Measurements from ENCODE around the gene OTOG. TPM values are rescaled to one million over a fixed set of nuclear protein-coding genes. Genes with fewer than 3 reads are reported as not detected.

Gene OTOG
- total RNA-seq: not detected

- H3K36me3 Mint-ChIP-seq (ENCODE audit: insufficient read depth): no peaks in the 10 kb centered on the region
- no peaks in the 10 kb centered on the region for H3K9me3 Mint-ChIP-seq
- peaks cover 5% of the 10 kb centered on the region for H3K4me1 Mint-ChIP-seq (ENCODE audit: low read depth)
- H3K27me3 Mint-ChIP-seq (ENCODE audit: low read depth): peaks cover 47% of the 10 kb centered on the region
- no peak within 1 kb of the TSS for H3K4me3 Mint-ChIP-seq
- DNase-seq (no peak), ATAC-seq (no peak)
These were observed at the start of gene OTOG for GRCh38 chr11:17547051-17547577. Gene OTOG (plus strand): TSS chr11:17547259. CDS start chr11:17547373, 114 bp downstream.

DNA sequence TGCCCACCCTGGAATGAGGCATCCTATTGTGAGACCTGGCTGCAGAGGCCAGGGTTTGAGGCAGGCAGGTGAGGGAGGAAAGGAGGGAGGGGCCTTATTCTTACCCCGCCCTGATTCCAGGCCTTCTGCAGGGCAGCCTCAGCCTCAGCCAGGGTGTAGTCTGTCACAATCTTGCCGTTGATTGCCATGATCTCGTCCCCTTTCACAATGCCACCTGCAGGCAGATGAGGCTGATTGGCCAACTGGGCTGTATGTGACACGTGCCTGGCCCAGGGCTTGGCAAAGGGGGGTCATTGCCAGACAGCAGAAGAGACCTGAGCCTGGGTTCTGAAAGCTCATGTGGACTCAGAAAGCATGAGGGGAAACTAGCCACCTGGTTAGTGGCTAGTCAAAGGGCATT is 49.0 kb upstream of the OTOG start:
- Mint-ChIP-seq H3K4me1 (ENCODE audit: low read depth) (no peaks in the 10 kb centered on the region), H3K4me3 (no peak overlapping the region), H3K36me3 (ENCODE audit: insufficient read depth) (no peaks in the 10 kb centered on the region), H3K27me3 (ENCODE audit: low read depth) (peaks cover 1% of the 10 kb centered on the region), H3K9me3 (no peaks in the 10 kb centered on the region)
- ATAC-seq: no peak
- no peak for DNase-seq

GRCh38 chr11:17498475-17498874 is 48.6 kb upstream of the OTOG start:
- no peak overlapping the region for H3K4me3 Mint-ChIP-seq
- H3K27me3 Mint-ChIP-seq (ENCODE audit: low read depth): peaks cover 1% of the 10 kb centered on the region

DNA sequence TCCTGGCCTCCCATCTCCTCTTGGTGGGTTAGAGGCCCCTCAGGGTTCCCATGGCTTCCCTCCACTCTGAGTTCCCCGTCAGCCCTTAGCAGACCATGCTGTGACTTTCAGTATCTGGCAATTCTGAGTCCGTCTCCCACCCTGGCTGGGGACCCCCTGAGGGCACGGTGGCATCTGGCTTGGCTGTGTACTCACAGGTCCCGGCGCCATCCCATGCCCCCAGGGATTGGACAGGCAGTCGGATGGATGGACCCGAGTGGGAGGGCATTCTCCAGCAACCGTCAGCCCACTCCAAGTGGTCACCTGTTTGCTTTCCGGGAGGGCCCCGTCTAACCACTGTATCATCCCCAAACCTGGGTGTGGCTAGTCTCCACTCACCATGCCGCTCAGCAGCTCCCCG is 46.4 kb upstream of the OTOG start:
- Mint-ChIP-seq H3K27me3 (ENCODE audit: low read depth) (no peaks in the 10 kb centered on the region), H3K36me3 (ENCODE audit: insufficient read depth) (no peaks in the 10 kb centered on the region), H3K9me3 (no peaks in the 10 kb centered on the region), H3K4me3 (no peak overlapping the region), H3K4me1 (ENCODE audit: low read depth) (no peaks in the 10 kb centered on the region)
- DNase-seq (no peak), ATAC-seq (no peak)

More at GRCh38 chr11:17498475-17498874, 48.6 kb upstream of the OTOG start:
- DNase-seq (no peak), ATAC-seq (no peak)
- Mint-ChIP-seq H3K36me3 (ENCODE audit: insufficient read depth) (no peaks in the 10 kb centered on the region), H3K4me1 (ENCODE audit: low read depth) (no peaks in the 10 kb centered on the region), H3K9me3 (no peaks in the 10 kb centered on the region)

DNA sequence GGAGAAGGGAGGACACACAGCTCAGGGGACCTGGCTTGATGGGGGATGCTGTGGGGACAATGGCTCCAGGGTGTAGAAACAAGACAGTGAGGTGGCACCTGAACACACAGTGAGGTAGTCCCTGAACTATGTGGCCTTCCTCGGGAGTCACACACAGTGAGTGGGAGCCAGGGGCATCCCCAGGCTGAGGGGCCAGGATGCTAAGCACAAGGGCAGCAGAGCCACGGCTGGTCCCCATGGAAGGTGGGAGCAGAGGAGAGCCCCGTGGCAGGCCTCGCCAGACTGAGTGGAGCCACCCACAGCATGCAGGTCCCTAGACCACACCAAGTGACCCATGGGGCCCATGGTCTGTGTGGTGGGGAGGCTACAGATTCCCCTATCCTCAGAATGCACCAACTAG is 44.4 kb upstream of the OTOG start:
- no peaks in the 10 kb centered on the region for H3K27me3 Mint-ChIP-seq (ENCODE audit: low read depth)
- DNase-seq: no peak
- H3K9me3 Mint-ChIP-seq: no peaks in the 10 kb centered on the region
- H3K36me3 Mint-ChIP-seq (ENCODE audit: insufficient read depth): no peaks in the 10 kb centered on the region
- H3K4me1 Mint-ChIP-seq (ENCODE audit: low read depth): no peaks in the 10 kb centered on the region
- H3K4me3 Mint-ChIP-seq: no peak overlapping the region
- ATAC-seq: no peak

GRCh38 chr11:17504330-17505107 is 42.5 kb upstream of the OTOG start:
- H3K4me3 Mint-ChIP-seq: no peak overlapping the region
- peak; percentile 77 for DNase-seq
- no peaks in the 10 kb centered on the region for H3K9me3 Mint-ChIP-seq
- peaks cover 4% of the 10 kb centered on the region for H3K27me3 Mint-ChIP-seq (ENCODE audit: low read depth)
- peak; percentile 74 to 78 for ATAC-seq
- no peaks in the 10 kb centered on the region for H3K36me3 Mint-ChIP-seq (ENCODE audit: insufficient read depth)
- H3K4me1 Mint-ChIP-seq (ENCODE audit: low read depth): no peaks in the 10 kb centered on the region

- no peaks in the 10 kb centered on the region for H3K4me1 Mint-ChIP-seq (ENCODE audit: low read depth)
- H3K36me3 Mint-ChIP-seq (ENCODE audit: insufficient read depth): no peaks in the 10 kb centered on the region
- H3K9me3 Mint-ChIP-seq: no peaks in the 10 kb centered on the region
These were observed 41.9 kb upstream of the OTOG start for GRCh38 chr11:17505146-17505545.

DNA sequence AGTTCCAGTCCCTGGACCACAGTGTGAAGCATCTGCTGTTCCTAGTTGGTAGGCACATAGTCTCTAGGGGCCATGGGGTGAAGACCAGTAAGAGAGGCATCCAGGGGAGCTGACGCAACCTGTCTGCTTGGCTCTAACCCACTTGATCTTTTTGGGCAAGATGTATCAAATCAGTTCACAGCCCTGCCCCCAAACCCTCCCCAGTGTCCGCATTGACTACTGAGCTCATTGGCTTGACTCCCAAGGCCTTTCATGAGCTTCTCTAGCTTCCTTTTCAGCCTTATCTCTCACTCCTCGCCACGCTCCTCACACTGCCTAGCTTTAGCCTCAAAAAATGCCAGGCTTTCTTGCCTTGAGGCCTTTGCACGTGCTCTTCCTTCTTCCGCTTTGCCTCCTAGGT is 40.7 kb upstream of the OTOG start:
- DNase-seq (no peak), ATAC-seq (no peak)
- Mint-ChIP-seq H3K9me3 (no peaks in the 10 kb centered on the region), H3K27me3 (ENCODE audit: low read depth) (peaks cover 4% of the 10 kb centered on the region), H3K4me3 (no peak overlapping the region), H3K4me1 (ENCODE audit: low read depth) (no peaks in the 10 kb centered on the region), H3K36me3 (ENCODE audit: insufficient read depth) (no peaks in the 10 kb centered on the region)

More at GRCh38 chr11:17505146-17505545, 41.9 kb upstream of the OTOG start:
- peaks cover 4% of the 10 kb centered on the region for H3K27me3 Mint-ChIP-seq (ENCODE audit: low read depth)
- DNase-seq (no peak), ATAC-seq (no peak)
- no peak overlapping the region for H3K4me3 Mint-ChIP-seq

- H3K27me3 Mint-ChIP-seq (ENCODE audit: low read depth): peaks cover 6% of the 10 kb centered on the region
- H3K9me3 Mint-ChIP-seq: no peaks in the 10 kb centered on the region
- no peak for DNase-seq
- H3K4me3 Mint-ChIP-seq: no peak overlapping the region
- no peaks in the 10 kb centered on the region for H3K4me1 Mint-ChIP-seq (ENCODE audit: low read depth)
- no peak for ATAC-seq
- no peaks in the 10 kb centered on the region for H3K36me3 Mint-ChIP-seq (ENCODE audit: insufficient read depth)
These were observed 40.1 kb upstream of the OTOG start for GRCh38 chr11:17506942-17507341.

DNA sequence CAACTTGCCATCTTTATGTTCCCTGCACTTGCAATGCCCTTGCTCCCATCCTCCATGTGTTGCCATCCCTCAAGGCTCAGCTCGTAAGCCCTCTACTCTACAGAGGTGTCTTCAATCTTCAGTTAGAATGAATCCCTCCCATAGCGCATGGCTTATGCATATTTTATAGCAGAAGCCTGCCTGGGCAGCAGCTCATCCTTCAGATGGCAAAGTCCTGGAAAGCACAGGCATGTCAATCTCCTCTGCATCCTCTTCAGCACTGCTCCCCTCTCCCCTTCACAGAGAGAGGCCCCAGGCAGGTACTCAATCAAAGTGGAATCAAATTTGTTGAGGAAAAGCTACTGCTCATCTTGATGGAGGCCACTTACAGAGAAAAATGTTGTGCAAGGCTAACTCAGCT is 39.3 kb upstream of the OTOG start:
- Mint-ChIP-seq H3K27me3 (ENCODE audit: low read depth) (peaks cover 6% of the 10 kb centered on the region), H3K9me3 (no peaks in the 10 kb centered on the region), H3K4me3 (no peak overlapping the region), H3K36me3 (ENCODE audit: insufficient read depth) (no peaks in the 10 kb centered on the region), H3K4me1 (ENCODE audit: low read depth) (no peaks in the 10 kb centered on the region)
- ATAC-seq: no peak
- DNase-seq: no peak

- no peaks in the 10 kb centered on the region for H3K4me1 Mint-ChIP-seq (ENCODE audit: low read depth)
- no peaks in the 10 kb centered on the region for H3K36me3 Mint-ChIP-seq (ENCODE audit: insufficient read depth)
- peaks cover 9% of the 10 kb centered on the region for H3K27me3 Mint-ChIP-seq (ENCODE audit: low read depth)
- H3K9me3 Mint-ChIP-seq: no peaks in the 10 kb centered on the region
- ATAC-seq (no peak), DNase-seq (no peak)
- no peak overlapping the region for H3K4me3 Mint-ChIP-seq
These were observed 38.8 kb upstream of the OTOG start for GRCh38 chr11:17508306-17508705.

GRCh38 chr11:17508791-17509190 is 38.3 kb upstream of the OTOG start:
- ATAC-seq (no peak), DNase-seq (no peak)
- Mint-ChIP-seq H3K9me3 (no peaks in the 10 kb centered on the region), H3K4me1 (ENCODE audit: low read depth) (no peaks in the 10 kb centered on the region), H3K36me3 (ENCODE audit: insufficient read depth) (no peaks in the 10 kb centered on the region), H3K4me3 (no peak overlapping the region), H3K27me3 (ENCODE audit: low read depth) (peaks cover 9% of the 10 kb centered on the region)

GRCh38 chr11:17510507-17511206 is 36.4 kb upstream of the OTOG start:
- ATAC-seq: no peak
- Mint-ChIP-seq H3K36me3 (ENCODE audit: insufficient read depth) (no peaks in the 10 kb centered on the region), H3K4me1 (ENCODE audit: low read depth) (no peaks in the 10 kb centered on the region), H3K4me3 (no peak overlapping the region), H3K27me3 (ENCODE audit: low read depth) (peaks cover 9% of the 10 kb centered on the region), H3K9me3 (no peaks in the 10 kb centered on the region)
- DNase-seq: no peak

DNA sequence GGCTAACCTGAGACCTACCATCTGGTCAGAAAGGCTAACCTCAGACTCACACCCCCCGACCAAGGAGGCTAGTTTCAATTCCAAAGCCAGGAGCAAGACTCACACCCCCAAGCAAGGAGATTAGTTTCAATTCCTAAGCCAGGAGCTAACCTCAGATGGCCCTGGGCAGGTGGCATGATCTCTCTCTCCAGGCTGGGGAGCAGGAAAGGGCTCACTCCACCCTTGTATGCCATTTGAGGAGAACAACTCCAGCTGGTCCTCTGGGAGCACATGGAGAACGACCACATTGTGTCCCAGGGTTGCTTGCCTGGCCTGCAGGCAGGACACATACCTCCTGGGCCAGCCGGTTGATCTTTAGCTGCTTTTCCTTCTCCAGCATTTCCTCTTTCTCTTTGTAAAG is 35.5 kb upstream of the OTOG start:
- ATAC-seq (no peak), DNase-seq (no peak)
- Mint-ChIP-seq H3K36me3 (ENCODE audit: insufficient read depth) (no peaks in the 10 kb centered on the region), H3K4me1 (ENCODE audit: low read depth) (no peaks in the 10 kb centered on the region), H3K9me3 (no peaks in the 10 kb centered on the region), H3K27me3 (ENCODE audit: low read depth) (peaks cover 9% of the 10 kb centered on the region), H3K4me3 (no peak overlapping the region)

GRCh38 chr11:17512101-17512500 is 35.0 kb upstream of the OTOG start:
- DNase-seq (no peak), ATAC-seq (no peak)
- no peaks in the 10 kb centered on the region for H3K4me1 Mint-ChIP-seq (ENCODE audit: low read depth)
- H3K27me3 Mint-ChIP-seq (ENCODE audit: low read depth): peaks cover 9% of the 10 kb centered on the region
- H3K36me3 Mint-ChIP-seq (ENCODE audit: insufficient read depth): no peaks in the 10 kb centered on the region
- H3K9me3 Mint-ChIP-seq: no peaks in the 10 kb centered on the region
- H3K4me3 Mint-ChIP-seq: no peak overlapping the region

All from activated T-cell treated with anti-CD3 and anti-CD28 coated beads, Interleukin-2, amount 50 U/mL, for 4 hours (primary cell).